ENCODE results near the gene BRAT1.

Gene BRAT1

GRCh38 chr7:2573761-2574160 lies 18.4 kb upstream of the BRAT1 start:
- peaks cover 8% of the 10 kb centered on the region for H3K36me3 ChIP-seq (replicated peaks)

GRCh38 chr7:2572101-2572842 lies 16.9 kb upstream of the BRAT1 start:
- in situ Hi-C loops (cut with HindIII; ENCODE audit: low pct_ligation_motif_present, low sequenced_read_pairs), result no loop called here
- TF ChIP-seq CTCF (IDR thresholded peaks at IDR 0.05; ENCODE audit: low read depth, low read length, missing control alignments), result no peak
- peak; percentile 61 for DNase-seq
- peaks cover 8% of the 10 kb centered on the region for H3K36me3 ChIP-seq (replicated peaks)
- no peaks in the 10 kb centered on the region for H3K27me3 ChIP-seq (replicated peaks)
- H3K27ac ChIP-seq, result no peak overlapping the region
- no peak overlapping the region for H3K4me3 ChIP-seq (ENCODE audit: low read depth, low read length)

More at GRCh38 chr7:2573761-2574160, 18.4 kb upstream of the BRAT1 start:
- in situ Hi-C loops (cut with HindIII; ENCODE audit: low pct_ligation_motif_present, low sequenced_read_pairs), result no loop called here
- Histone ChIP-seq H3K4me3 (ENCODE audit: low read depth, low read length) (no peak overlapping the region), H3K27me3 (replicated peaks) (no peaks in the 10 kb centered on the region), H3K27ac (no peak overlapping the region)
- no peak for TF ChIP-seq CTCF (IDR thresholded peaks at IDR 0.05; ENCODE audit: low read depth, low read length, missing control alignments)
- no peak for DNase-seq

- Histone ChIP-seq H3K4me3 (ENCODE audit: low read depth, low read length) (no peak overlapping the region), H3K36me3 (replicated peaks) (peaks cover 8% of the 10 kb centered on the region), H3K27ac (no peak overlapping the region), H3K27me3 (replicated peaks) (no peaks in the 10 kb centered on the region)
- no peak for TF ChIP-seq CTCF (IDR thresholded peaks at IDR 0.05; ENCODE audit: low read depth, low read length, missing control alignments)
- no peak for DNase-seq
- in situ Hi-C loops (cut with HindIII; ENCODE audit: low pct_ligation_motif_present, low sequenced_read_pairs), result no loop called here
Measured at GRCh38 chr7:2571409-2571808, 16.1 kb upstream of the BRAT1 start.

- no peaks in the 10 kb centered on the region for H3K27me3 ChIP-seq (replicated peaks)
- no peak for TF ChIP-seq CTCF (IDR thresholded peaks at IDR 0.05; ENCODE audit: low read depth, low read length, missing control alignments)
- no peak overlapping the region for H3K27ac ChIP-seq
- H3K4me3 ChIP-seq (ENCODE audit: low read depth, low read length), result no peak overlapping the region
- in situ Hi-C loops (cut with HindIII; ENCODE audit: low pct_ligation_motif_present, low sequenced_read_pairs), result no loop called here
- H3K36me3 ChIP-seq (replicated peaks), result peaks cover 8% of the 10 kb centered on the region
- DNase-seq, result no peak
Measured at GRCh38 chr7:2570021-2570420, 14.7 kb upstream of the BRAT1 start.

- Histone ChIP-seq H3K27ac (no peak overlapping the region), H3K36me3 (replicated peaks) (peaks cover 8% of the 10 kb centered on the region), H3K27me3 (replicated peaks) (no peaks in the 10 kb centered on the region), H3K4me3 (ENCODE audit: low read depth, low read length) (no peak overlapping the region)
- no peak for TF ChIP-seq CTCF (IDR thresholded peaks at IDR 0.05; ENCODE audit: low read depth, low read length, missing control alignments)
- no peak for DNase-seq
- in situ Hi-C loops (cut with HindIII; ENCODE audit: low pct_ligation_motif_present, low sequenced_read_pairs), result loop anchor here (5.0 to 10.0 kb wide), 2 partner anchors 45 to 83 kb away; no protein-coding TSS in a partner anchor
Measured at GRCh38 chr7:2569421-2569820, 14.1 kb upstream of the BRAT1 start.

Data from brain microvascular endothelial cell (primary cell).